HG03103 (cell line): ENCODE data around the gene BRINP1.

Experiments
- ATAC-seq: cut with Tn5 transposase; IDR thresholded peaks from one replicate; pipeline ENCODE4 v1.9.1; 2021; ENCODE audit warnings: low read depth; ENCODE audit not compliant: unreplicated experiment

The BRINP1 gene

DNA sequence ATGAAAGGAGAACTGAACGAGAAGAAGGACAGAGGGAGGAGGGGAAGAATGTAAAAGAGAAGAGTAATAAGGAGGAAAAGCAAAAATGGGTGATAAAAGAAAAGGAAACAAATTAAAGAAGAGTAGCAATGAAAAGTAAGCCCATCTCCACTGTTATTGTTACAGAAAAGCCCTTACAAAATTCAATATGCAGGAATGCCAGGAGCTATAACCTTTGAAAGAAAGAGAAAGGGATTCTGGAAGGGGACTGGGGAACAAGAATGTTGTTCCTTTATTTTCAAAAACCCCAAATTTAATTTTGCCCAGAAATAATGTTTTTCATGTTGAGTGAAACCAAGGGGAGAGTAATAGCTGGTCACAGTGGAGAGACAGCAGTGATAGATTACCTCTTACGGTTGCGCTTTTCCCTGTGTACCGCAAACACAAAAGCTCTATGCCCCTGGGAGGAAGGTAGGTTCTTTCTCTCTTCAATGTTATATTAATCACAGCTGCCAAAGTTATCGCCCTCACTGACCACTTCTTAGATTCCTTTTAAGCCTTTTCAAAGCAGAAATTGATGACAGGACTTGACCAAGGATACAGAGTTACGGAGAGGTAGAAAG lies 86.7 kb downstream of the BRINP1 start:
- ATAC-seq, result no peak

DNA sequence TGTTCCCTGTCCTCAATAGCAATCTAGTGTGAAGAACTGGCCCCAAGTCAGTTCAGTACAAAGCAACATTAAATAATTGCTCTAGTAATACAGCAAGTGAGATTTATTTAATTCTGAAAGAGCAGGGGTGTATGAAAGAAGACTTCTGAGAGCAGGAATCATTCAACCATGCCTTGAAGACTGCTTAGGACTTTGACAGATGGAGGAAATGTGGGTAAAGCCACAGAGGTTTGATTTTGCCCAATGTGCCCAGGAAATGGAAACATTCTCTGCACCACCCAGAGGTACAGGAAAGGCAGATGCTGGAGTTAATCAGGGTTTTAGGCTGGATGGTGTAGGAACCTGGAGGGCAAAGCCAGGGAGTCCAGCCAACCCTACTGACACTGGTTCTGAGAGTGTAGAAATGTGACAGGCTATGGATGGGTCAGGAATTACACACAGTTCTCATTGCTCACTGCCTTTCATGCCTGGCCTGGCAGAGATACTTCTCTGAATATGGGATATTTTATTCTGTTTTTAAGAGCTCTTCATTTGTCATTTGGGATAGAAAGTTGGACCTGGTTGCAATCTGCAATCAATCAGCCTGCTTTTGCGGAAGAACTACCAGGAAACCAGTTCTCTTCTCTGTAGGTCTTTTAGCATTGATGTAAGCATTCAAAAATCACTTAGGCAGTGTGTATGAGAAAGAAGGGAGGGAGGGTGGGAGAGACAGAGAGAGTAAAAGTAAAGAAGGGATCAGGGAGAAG lies 88.3 kb downstream of the BRINP1 start:
- ATAC-seq, result no peak

DNA sequence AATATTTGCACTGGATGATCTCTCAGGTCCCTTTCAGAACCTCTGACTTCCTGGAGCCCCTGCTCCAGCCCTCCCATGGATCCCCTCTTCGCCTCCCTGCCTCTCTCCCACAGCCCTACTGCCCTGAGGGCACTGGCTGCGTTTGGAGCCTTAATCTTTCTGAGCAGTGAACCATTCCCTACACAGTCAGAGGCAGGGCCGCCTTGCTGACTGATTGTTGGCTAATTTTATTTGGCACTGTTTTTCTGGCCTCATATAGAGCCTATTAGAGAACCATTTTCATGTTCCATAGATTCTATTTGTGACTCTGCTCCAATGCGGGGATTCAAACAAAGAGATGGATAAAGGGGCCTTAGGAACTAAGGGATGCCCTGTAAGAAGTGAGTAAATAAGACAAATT lies 91.1 kb downstream of the BRINP1 start:
- no peak for ATAC-seq

DNA sequence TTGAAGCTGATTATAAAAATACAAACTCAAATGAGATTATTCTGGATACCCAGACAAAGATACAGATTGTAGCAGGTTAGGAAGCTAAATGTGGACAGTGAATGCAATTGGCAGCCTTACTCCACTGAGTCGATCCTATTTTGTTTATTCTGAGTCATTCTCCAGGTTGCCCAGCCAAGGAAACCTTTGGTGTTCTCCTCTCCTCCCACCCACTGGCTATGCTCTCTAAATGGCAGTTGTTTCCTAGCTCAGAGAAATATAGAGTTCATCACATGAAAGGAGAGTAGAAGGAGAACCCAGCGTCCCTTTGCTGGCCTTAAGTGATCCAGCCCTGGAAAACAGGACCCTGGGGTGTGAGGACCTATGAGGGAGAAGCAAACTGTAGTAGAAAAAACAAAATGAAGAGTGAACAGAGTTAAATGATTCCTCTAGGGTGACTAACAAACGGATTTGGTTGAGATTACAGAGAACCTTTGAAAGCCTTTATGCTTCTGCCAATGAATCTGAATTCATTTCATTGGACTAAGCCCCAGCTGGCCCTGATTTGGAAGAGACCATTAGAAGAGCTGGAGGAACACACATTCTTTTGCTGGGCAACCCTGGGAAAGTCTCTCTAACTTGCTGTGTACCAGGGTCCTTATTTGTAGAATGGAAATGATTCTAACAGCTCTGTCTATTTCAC lies 95.1 kb downstream of the BRINP1 start:
- no peak for ATAC-seq

- no peak for ATAC-seq
These were observed 95.8 kb downstream of the BRINP1 start for GRCh38 chr9:119273325-119273904.

- no peak for ATAC-seq
These were observed 96.6 kb downstream of the BRINP1 start for GRCh38 chr9:119272500-119273211.

- ATAC-seq, result no peak
These were observed 100.2 kb downstream of the BRINP1 start for GRCh38 chr9:119268985-119269384.

GRCh38 chr9:119264165-119264564 lies 105.1 kb downstream of the BRINP1 start:
- no peak for ATAC-seq

GRCh38 chr9:119257592-119257991 lies 111.6 kb downstream of the BRINP1 start:
- no peak for ATAC-seq

DNA sequence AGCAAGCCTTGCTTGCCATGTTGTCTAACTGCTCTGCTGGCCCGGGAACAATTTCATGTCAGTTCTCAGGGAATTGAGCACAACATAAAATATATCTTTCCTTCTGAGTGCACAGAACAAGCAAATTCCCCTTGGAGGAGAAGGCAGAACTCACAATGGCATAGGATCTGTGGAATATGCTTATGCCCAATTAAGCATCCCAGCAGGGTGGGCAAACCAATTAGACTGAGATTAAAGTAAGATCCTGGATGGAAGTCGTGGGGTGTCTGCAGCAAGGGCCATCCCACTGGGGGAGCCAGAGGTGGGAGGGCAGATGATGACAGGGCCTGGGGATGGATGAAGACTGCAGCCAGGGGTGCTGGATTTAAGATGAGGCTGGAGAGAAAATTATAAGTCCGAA lies 114.1 kb downstream of the BRINP1 start:
- no peak for ATAC-seq

DNA sequence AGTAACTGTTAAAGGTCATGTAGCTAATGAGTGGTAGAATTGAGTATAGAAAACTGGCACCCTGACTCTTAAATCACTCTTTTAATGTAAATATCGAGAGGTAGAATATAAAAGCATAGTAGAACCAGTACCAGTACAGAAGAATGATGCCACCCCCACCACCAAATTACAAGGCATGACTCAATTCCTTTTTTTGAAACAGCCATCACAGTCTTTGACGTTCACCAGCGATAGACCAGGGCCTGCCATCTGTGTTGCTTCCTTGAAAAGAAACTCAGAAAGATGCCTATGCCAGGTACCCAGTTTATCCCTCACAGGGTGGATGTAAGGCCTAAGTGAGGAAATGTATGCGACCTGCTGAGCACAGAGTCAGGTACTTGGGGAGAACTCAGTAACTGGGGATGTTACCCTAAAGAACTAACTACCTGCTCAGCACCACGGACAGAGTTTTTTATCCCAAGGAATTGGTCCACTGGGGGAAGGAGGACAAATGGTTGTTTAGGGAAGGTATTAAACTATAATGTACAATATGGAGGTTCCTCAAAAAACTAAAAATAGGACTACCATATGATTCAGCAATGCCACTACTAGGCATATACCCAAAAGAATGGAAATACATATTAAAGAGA lies 116.5 kb downstream of the BRINP1 start:
- no peak for ATAC-seq

- ATAC-seq, result no peak
These were observed 117.3 kb downstream of the BRINP1 start for GRCh38 chr9:119251936-119252335.

GRCh38 chr9:119250730-119251129 lies 118.5 kb downstream of the BRINP1 start:
- no peak for ATAC-seq

GRCh38 chr9:119240546-119240945 lies 128.7 kb downstream of the BRINP1 start:
- ATAC-seq, result no peak

DNA sequence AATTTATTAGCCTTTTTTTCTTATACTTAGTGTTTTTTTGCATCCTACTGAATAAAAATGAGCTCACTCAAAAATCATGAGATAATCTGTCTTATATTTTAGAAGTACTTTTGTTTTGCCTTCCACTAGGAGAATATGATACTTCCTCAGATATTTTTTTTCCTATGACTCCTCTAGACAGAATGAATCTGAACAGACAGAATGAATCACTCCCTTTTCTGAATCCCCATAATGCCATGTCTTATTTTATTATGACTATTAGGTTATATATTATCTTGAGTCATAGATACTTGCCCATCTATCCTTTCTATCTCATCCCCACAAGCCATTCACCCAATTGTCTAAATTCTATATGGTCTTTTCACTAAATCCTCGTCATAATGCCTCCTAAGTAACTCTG lies 134.6 kb downstream of the BRINP1 start:
- no peak for ATAC-seq

DNA sequence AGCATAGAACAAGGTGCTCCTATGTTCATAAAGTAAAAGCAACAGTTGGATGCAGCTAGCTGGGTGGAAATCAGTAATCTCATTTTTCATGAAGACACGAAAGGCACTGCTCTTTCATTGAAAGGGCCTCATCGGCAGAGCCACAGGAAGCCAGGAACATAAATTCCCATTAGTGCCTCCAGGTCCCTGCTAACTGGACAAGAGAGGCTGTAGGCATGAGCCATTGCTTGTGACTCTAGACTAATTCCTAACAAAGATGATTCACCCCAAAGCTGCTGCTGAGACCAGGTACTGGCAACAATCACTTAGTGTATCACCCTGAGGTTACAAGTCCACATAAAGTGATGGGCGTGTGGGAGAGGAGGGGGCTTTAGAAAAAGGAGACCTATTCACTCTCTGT lies 141.8 kb downstream of the BRINP1 start:
- ATAC-seq, result no peak

DNA sequence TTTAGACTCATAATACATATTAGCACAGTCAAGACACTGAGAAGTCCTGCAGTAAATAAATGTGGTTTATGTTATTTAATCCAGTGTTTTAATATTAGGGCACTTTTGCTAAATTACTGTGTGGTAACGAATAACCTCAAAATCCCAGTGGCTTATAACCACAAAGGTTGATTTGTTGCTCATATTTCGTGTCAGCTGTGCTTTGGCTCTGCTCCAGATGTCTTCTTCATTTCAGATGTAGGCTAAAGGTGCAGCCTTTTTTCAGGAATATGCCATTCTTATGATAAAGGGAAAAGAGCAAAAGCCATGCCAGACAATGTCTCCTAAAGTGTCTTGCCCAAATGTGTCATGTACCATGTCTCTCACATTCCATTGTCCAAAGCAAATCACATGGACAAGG lies 144.8 kb downstream of the BRINP1 start:
- no peak for ATAC-seq

- no peak for ATAC-seq
These were observed 148.0 kb downstream of the BRINP1 start for GRCh38 chr9:119221276-119221675.

GRCh38 chr9:119218293-119218692 lies 150.9 kb downstream of the BRINP1 start:
- ATAC-seq, result no peak

- no peak for ATAC-seq
These were observed 152.4 kb downstream of the BRINP1 start for GRCh38 chr9:119216651-119217331.
